CD8-positive, alpha-beta memory T cell (primary cell): ENCODE results near the gene CASZ1. TPM values are rescaled to one million over a fixed set of nuclear protein-coding genes. Genes with fewer than 3 reads are reported as not detected.
A peak's percentile ranks its signal among the peaks of the same experiment; 100 is the strongest.

Experiments
- CTCF ChIA-PET: fragments of 350-600 bp; sonication (Branson Sonifier 250); formaldehyde crosslinking; loops from one replicate; lab custom pipeline; 2021; ENCODE audit warnings: antibody characterized with exemption; lab: Charles Lee
- POLR2A ChIA-PET: fragments of 350-600 bp; sonication (Branson Sonifier 250); formaldehyde crosslinking; loops from one replicate; lab custom pipeline; 2021; ENCODE audit warnings: antibody characterized with exemption; lab: Charles Lee
- DNase-seq, 5 donors: peaks; one replicate each; pipeline versions ENCODE4 v3.0.0 to v3.0.0-alpha.2; 2020 to 2022; ENCODE audit warnings: mixed read lengths in 1 of 5
- H3K27ac ChIP-seq: one replicate; pipeline ENCODE4 v1.7.0; 2013; ENCODE audit warnings: low read depth, mild to moderate bottlenecking, low read length, moderate library complexity
- H3K27me3 ChIP-seq: 2 replicates; pipeline ENCODE4 v1.7.0; 2013; ENCODE audit warnings: low read length, mild to moderate bottlenecking; ENCODE audit not compliant: insufficient read depth, poor library complexity, severe bottlenecking
- H3K36me3 ChIP-seq: 2 replicates; pipeline ENCODE4 v1.7.0; 2013; ENCODE audit warnings: mild to moderate bottlenecking, low read length, moderate library complexity; ENCODE audit not compliant: insufficient read depth
- H3K4me1 ChIP-seq: 2 replicates; pipeline ENCODE4 v1.7.0; 2013; ENCODE audit warnings: mild to moderate bottlenecking, low read length, moderate library complexity; ENCODE audit not compliant: insufficient read depth
- H3K4me3 ChIP-seq: 2 replicates; pipeline ENCODE4 v1.7.0; 2013; ENCODE audit warnings: mild to moderate bottlenecking, low read length
- H3K9me3 ChIP-seq: 2 replicates; pipeline ENCODE4 v1.7.0; 2013; ENCODE audit warnings: mild to moderate bottlenecking, low read length
- H3K27ac Mint-ChIP-seq, 8 donors: one replicate each; pipeline ENCODE4 v1.8.0; 2020 to 2021; ENCODE audit warnings: mixed read lengths in 8 of 8, mild to moderate bottlenecking in 6 of 8, inconsistent platforms in 3 of 8, moderate library complexity in 3 of 8
- H3K27me3 Mint-ChIP-seq, 2 donors: one replicate each; pipeline ENCODE4 v1.8.0; 2020 to 2021; ENCODE audit warnings: mixed read lengths in 2 of 2, mild to moderate bottlenecking in 1 of 2, moderate library complexity in 1 of 2
- H3K36me3 Mint-ChIP-seq, 3 donors: one replicate each; pipeline ENCODE4 v1.8.0; 2020 to 2021; ENCODE audit warnings: mixed read lengths in 3 of 3, inconsistent platforms in 1 of 3, mild to moderate bottlenecking in 1 of 3
- H3K4me1 Mint-ChIP-seq, 3 donors: one replicate each; pipeline ENCODE4 v1.8.0; 2020 to 2021; ENCODE audit warnings: mixed read lengths in 3 of 3, inconsistent platforms in 1 of 3, mild to moderate bottlenecking in 1 of 3
- H3K4me3 Mint-ChIP-seq, 7 donors: one replicate each; pipeline ENCODE4 v1.8.0; 2020 to 2021; ENCODE audit warnings: mixed read lengths in 7 of 7, mild to moderate bottlenecking in 6 of 7, moderate library complexity in 4 of 7, inconsistent platforms in 2 of 7
- H3K9me3 Mint-ChIP-seq, 5 donors: one replicate each; pipeline ENCODE4 v1.8.0; 2020 to 2022; ENCODE audit warnings: mixed read lengths in 5 of 5, mild to moderate bottlenecking in 3 of 5, moderate library complexity in 2 of 5, inconsistent platforms in 1 of 5
- polyA plus RNA-seq: library from polyadenylated mRNA; unstranded; fragments of 300-500 nt; fragmentation: Illumina TruSeq; gene quantifications from one replicate; pipeline ENCODE4 v1.2.3, GENCODE V29; 2021
- total RNA-seq, 2 experiments: library from RNA; stranded (reverse); gene quantifications; one replicate each; pipeline ENCODE4 v1.2.3, GENCODE V29; 2021

The CASZ1 gene
- total and polyA plus RNA-seq, 3 experiments from 2014 or later = 2.2 to 10.5 (median 9.9) TPM

DNA sequence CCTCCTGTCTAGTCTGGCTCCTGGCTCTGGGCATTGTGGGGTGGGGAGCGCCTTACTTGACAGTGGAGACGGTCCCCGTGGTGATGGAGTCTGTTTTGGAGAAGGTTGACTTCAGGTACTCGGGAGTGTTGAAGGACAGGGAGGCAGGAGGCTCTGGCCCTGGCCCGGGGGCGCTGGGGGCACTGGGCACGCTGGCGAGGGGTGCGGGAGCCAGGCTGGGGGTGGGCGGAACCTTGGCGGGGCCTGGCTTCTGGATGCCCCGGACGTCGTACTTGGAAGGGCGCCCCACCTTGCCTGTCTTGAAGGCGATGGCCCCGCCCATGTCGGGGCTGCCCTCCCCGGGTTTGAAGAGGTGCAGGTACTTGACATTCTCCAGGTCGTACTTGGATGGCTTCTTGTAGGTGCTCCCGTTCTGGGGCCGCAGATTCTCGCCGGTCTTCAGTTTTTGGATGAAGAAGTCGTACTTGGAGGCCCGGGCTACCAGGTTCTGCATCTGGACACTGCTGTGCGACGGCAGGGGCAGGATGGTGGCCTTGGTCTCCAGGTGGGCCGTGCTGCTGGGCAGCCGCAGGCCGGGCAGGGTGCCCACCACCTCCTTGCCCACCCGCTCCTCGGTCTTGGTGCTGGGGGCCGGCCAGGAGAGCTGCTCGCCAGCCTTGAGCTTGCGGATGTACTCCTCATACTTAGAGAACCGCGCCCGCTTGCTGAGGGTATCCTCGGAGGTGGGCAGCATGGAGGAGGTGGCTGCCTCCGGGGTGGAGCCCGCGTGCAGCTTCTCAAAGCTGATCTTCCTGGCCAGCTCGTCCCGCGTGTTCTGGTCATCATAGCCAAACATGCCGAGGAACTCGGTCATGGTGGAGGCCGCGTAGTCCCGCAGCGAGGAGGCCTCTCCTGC is 136.6 kb downstream of the CASZ1 start:
- ChIA-PET CTCF (no interaction called here), POLR2A (no interaction called here)
- Mint-ChIP-seq H3K9me3 (no peaks in the 10 kb centered on the region), H3K27me3 (no peaks in the 10 kb centered on the region), H3K27ac (no peak overlapping the region), H3K4me3 (no peak overlapping the region), H3K4me1 (no peaks in the 10 kb centered on the region), H3K36me3 (peaks cover 0 to 36% (median 0%) of the 10 kb centered on the region in 3 donors)
- H3K27ac ChIP-seq = no peak overlapping the region
- no peaks in the 10 kb centered on the region for H3K4me1 ChIP-seq
- no peaks in the 10 kb centered on the region for H3K9me3 ChIP-seq
- DNase-seq = no peak
- H3K36me3 ChIP-seq = no peaks in the 10 kb centered on the region
- no peak overlapping the region for H3K4me3 ChIP-seq
- H3K27me3 ChIP-seq = no peaks in the 10 kb centered on the region

DNA sequence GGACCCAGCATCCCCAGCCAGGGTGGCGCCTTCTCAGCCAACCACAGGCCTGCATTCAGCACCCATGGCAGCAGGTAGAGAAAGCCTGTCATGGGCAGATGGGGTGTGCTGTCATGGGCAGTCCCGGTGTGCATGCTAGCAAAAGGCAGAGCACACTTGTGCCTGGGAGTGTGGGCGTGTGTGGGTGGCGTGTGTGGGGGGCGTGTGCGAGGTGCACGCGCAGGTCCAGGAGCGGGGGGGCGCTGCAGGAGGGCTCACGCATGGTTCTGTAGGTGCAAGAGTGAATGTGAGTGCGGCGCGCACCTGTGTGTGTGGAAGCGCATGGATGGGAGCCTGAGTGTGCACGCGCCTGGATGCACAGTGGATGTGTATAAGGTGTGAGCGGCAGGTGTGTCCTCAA is 137.2 kb downstream of the CASZ1 start:
- Mint-ChIP-seq H3K27me3 (no peaks in the 10 kb centered on the region), H3K27ac (peak overlapping the region in 1 of 8 donors; percentile 44), H3K4me3 (no peak overlapping the region), H3K9me3 (no peaks in the 10 kb centered on the region), H3K36me3 (peaks cover 0 to 37% (median 0%) of the 10 kb centered on the region in 3 donors), H3K4me1 (no peaks in the 10 kb centered on the region)
- Histone ChIP-seq H3K9me3 (no peaks in the 10 kb centered on the region), H3K27me3 (no peaks in the 10 kb centered on the region), H3K36me3 (no peaks in the 10 kb centered on the region), H3K4me3 (no peak overlapping the region), H3K4me1 (no peaks in the 10 kb centered on the region), H3K27ac (no peak overlapping the region)
- no peak for DNase-seq
- ChIA-PET POLR2A (no interaction called here), CTCF (no interaction called here)

DNA sequence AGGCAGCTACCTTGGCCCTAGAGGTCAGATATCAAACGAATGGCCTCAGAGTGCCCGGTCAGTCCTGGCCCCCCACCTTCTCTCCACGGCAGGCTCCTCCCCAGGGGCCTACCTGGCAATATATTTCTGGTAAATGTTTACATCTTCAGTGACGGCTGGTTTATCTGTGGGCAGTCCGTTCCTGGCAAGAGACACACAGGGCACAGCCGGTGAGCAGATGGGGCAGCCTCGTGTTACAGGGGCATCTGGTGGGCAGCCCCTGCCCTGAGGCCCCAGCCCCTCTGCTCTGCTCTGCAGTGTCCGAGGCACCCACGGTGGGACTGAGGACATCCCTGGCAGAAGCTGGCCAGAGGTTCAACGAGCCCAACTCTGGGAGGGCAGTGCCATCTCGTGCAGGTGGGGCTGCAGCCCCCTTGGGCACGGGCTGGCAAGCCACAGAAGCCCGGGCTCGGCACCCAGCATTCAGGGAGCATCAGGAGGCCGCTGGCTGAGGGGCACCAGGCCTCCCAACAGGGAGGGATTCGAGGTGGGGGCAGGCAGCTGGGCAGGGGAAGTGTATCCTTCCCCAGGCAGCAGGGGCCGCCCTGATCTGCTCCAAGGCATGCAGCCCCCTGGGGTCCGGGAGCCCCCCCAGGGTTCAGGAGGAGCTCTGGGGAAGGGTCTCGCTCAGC is 137.9 kb downstream of the CASZ1 start:
- H3K36me3 Mint-ChIP-seq = peaks cover 0 to 40% (median 2%) of the 10 kb centered on the region in 3 donors
- H3K36me3 ChIP-seq = no peaks in the 10 kb centered on the region
- H3K9me3 Mint-ChIP-seq = no peaks in the 10 kb centered on the region
- no peaks in the 10 kb centered on the region for H3K4me1 ChIP-seq
- H3K27me3 ChIP-seq = no peaks in the 10 kb centered on the region
- no peaks in the 10 kb centered on the region for H3K9me3 ChIP-seq
- H3K4me1 Mint-ChIP-seq = no peaks in the 10 kb centered on the region
- no peaks in the 10 kb centered on the region for H3K27me3 Mint-ChIP-seq
- POLR2A ChIA-PET = no interaction called here
- H3K4me3 Mint-ChIP-seq = no peak overlapping the region
- H3K4me3 ChIP-seq = no peak overlapping the region
- no peak overlapping the region for H3K27ac Mint-ChIP-seq
- H3K27ac ChIP-seq = no peak overlapping the region
- CTCF ChIA-PET = no interaction called here
- DNase-seq = no peak

DNA sequence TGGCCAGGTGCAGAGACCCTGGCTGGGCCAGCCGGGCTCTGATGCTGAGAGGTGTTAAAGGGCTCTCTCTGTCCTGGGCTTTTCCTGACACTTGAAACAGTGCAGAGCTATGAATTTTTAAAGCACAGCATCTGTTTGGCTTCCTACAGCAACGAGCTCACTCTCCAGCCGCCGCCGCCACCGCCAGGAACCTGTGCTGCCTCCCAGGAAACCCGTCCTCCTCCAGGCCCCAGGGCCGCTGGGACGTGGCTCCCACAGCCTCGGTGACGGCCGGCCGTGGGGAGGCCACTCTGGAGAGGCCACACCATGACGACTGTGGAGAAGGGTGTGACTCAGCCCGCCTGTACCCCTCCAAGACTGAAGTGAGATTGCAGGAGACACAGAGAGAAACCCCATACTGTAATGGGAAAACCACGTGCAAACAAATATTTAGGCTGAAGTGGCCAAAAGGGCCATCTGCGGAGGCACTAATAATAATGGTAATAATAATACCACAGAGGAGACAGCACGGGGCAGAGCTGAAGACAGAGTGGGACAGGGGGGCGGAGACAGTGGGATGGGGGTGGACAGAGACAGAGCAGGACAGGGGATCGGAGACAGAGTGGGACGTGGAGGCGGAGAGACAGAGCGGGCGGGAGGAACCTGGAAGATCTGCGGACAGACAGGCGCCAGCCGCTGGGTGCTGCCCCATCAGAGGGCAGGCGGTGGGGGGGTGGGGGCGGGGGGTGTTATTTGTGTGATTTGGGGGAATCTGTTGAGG is 139.2 kb downstream of the CASZ1 start:
- no peak for DNase-seq
- peak overlapping the region in 1 of 8 donors; percentile 74 for H3K27ac Mint-ChIP-seq

DNA sequence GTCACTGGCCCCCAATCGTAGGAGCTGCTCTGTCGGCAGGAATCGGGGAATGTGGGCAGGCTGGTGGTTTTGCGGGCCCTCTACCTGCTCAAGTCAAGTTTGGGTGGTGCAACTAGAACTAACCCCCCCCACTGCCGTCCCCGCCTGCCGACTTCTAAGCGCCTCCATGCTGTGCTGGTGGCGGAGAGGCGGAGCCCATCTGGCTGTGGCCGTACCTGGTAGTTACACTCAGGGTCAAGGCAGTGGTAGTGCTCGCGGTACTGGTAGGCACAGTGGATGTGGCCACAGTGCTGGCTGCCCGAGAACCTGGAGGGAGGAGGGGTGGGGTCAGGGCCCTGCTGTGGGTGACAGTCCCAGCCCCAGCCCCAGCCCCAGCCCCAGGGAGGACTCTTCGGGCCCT is 140.0 kb downstream of the CASZ1 start:
- no peak for DNase-seq
- no peaks in the 10 kb centered on the region for H3K9me3 ChIP-seq
- H3K27me3 Mint-ChIP-seq = no peaks in the 10 kb centered on the region
- H3K36me3 Mint-ChIP-seq = peaks cover 0 to 47% (median 4%) of the 10 kb centered on the region in 3 donors
- no peaks in the 10 kb centered on the region for H3K27me3 ChIP-seq
- ChIA-PET POLR2A (no interaction called here), CTCF (no interaction called here)
- no peaks in the 10 kb centered on the region for H3K36me3 ChIP-seq
- H3K4me1 ChIP-seq = no peaks in the 10 kb centered on the region
- no peaks in the 10 kb centered on the region for H3K9me3 Mint-ChIP-seq
- no peak overlapping the region for H3K4me3 ChIP-seq
- H3K4me1 Mint-ChIP-seq = no peaks in the 10 kb centered on the region
- H3K27ac Mint-ChIP-seq = peak overlapping the region in 1 of 8 donors; percentile 81
- no peak overlapping the region for H3K27ac ChIP-seq
- no peak overlapping the region for H3K4me3 Mint-ChIP-seq

More for the DNA sequence above, 139.2 kb downstream of the CASZ1 start:
- peaks cover 0 to 47% (median 4%) of the 10 kb centered on the region in 3 donors for H3K36me3 Mint-ChIP-seq
- H3K4me3 Mint-ChIP-seq = no peak overlapping the region
- Histone ChIP-seq H3K4me3 (no peak overlapping the region), H3K27ac (no peak overlapping the region), H3K9me3 (no peaks in the 10 kb centered on the region), H3K4me1 (no peaks in the 10 kb centered on the region), H3K36me3 (no peaks in the 10 kb centered on the region), H3K27me3 (no peaks in the 10 kb centered on the region)
- no peaks in the 10 kb centered on the region for H3K27me3 Mint-ChIP-seq
- no peaks in the 10 kb centered on the region for H3K4me1 Mint-ChIP-seq
- POLR2A ChIA-PET = no interaction called here
- CTCF ChIA-PET = no interaction called here
- no peaks in the 10 kb centered on the region for H3K9me3 Mint-ChIP-seq

DNA sequence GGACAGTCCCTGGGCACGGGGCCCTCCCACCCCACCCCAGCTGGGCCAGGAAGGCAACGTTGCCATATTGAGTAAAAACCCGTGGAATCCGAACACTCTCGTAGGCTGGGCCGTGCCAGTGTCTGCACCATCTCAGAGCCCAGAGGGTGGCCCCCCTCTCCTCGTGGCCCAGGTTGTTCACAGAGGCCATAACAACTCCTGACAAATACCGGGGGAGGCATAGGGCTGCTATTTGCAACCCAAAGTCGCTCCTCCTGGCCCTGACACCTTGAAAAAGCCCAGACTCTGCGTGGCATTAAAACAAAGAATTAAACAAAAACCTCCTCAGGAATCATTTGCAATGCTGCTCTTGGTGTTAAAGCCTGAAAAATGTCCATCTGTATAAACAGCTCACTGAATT is 141.4 kb downstream of the CASZ1 start:
- no peak overlapping the region for H3K4me3 Mint-ChIP-seq
- no peaks in the 10 kb centered on the region for H3K36me3 ChIP-seq
- H3K9me3 Mint-ChIP-seq = no peaks in the 10 kb centered on the region
- H3K4me3 ChIP-seq = no peak overlapping the region
- no peaks in the 10 kb centered on the region for H3K27me3 ChIP-seq
- H3K27me3 Mint-ChIP-seq = no peaks in the 10 kb centered on the region
- H3K9me3 ChIP-seq = no peaks in the 10 kb centered on the region
- no peak overlapping the region for H3K27ac Mint-ChIP-seq
- ChIA-PET POLR2A (no interaction called here), CTCF (no interaction called here)
- no peaks in the 10 kb centered on the region for H3K4me1 ChIP-seq
- peaks cover 0 to 41% (median 4%) of the 10 kb centered on the region in 3 donors for H3K36me3 Mint-ChIP-seq
- no peak overlapping the region for H3K27ac ChIP-seq
- no peak for DNase-seq
- H3K4me1 Mint-ChIP-seq = no peaks in the 10 kb centered on the region

DNA sequence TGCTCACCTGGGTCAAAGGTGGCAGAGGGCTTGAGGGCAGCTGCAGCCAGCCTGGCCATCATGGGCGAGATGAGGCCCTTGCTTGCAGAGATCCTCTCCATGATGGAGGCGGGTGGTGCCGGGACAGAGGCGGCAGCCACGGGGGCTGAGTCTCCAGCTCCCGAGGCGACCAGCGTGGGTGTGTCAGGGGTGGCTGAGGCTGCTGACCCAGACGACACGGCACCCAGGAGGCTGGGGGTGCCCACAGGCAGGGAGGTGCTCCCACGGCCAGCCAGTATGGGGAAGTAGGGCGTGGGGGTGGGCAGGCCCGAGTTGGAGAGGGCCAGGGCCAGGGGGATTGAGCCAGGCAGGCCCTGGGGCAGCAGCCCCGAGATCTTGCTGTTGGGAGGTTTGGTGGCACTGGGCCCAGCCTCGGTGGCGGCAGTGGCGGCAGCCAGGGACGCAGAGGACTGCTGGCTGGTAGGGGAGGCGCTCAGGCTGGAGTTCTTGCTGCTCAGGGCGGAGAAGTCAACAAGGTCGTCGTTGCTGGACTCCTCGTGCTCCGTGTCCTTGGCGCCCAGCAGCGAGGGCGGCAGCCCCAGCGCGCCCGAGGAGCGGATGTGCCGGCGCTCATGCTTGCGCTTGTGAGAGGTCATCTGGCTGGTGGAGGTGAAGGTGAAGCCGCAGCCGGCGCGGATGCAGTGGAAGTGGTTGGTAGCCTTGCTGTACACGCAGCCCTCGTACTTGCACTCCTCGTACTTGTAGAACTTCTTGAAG is 142.9 kb downstream of the CASZ1 start:
- Histone ChIP-seq H3K27ac (no peak overlapping the region), H3K27me3 (no peaks in the 10 kb centered on the region), H3K36me3 (no peaks in the 10 kb centered on the region), H3K9me3 (no peaks in the 10 kb centered on the region), H3K4me3 (no peak overlapping the region), H3K4me1 (no peaks in the 10 kb centered on the region)
- peaks cover 0 to 37% (median 4%) of the 10 kb centered on the region in 3 donors for H3K36me3 Mint-ChIP-seq
- no peaks in the 10 kb centered on the region for H3K9me3 Mint-ChIP-seq
- POLR2A ChIA-PET = no interaction called here
- H3K27me3 Mint-ChIP-seq = no peaks in the 10 kb centered on the region
- CTCF ChIA-PET = no interaction called here
- no peaks in the 10 kb centered on the region for H3K4me1 Mint-ChIP-seq
- DNase-seq = no peak
- no peak overlapping the region for H3K27ac Mint-ChIP-seq
- H3K4me3 Mint-ChIP-seq = peak overlapping the region in 1 of 7 donors; percentile 54
